ENCODE measurements around the gene CSN1S1. TPM values are rescaled to one million over a fixed set of nuclear protein-coding genes. Genes with fewer than 3 reads are reported as not detected.

CSN1S1 gene
- total RNA-seq, 1 experiment from 2014 or later = not detected

Other genes starting within 250 kb of the CSN1S1 start
- not detected in 2 replicates for gene SULT1B1, start 170.4 kb upstream of the CSN1S1 start, total RNA-seq (2014; rRNA removed; shearing (Covaris generic); ENCODE audit: low replicate concordance)
- not detected in 2 replicates for gene SULT1E1, start 70.9 kb upstream of the CSN1S1 start, total RNA-seq (2014; rRNA removed; shearing (Covaris generic); ENCODE audit: low replicate concordance)
- gene CSN2, start 34.7 kb downstream of the CSN1S1 start, total RNA-seq (2014; rRNA removed; shearing (Covaris generic); ENCODE audit: low replicate concordance) = not detected in 2 replicates
- gene STATH, start 64.9 kb downstream of the CSN1S1 start, total RNA-seq (2014; rRNA removed; shearing (Covaris generic); ENCODE audit: low replicate concordance) = not detected in 2 replicates
- not detected in 2 replicates for gene HTN3, start 97.4 kb downstream of the CSN1S1 start, total RNA-seq (2014; rRNA removed; shearing (Covaris generic); ENCODE audit: low replicate concordance)
- gene HTN1, start 119.4 kb downstream of the CSN1S1 start, total RNA-seq (2014; rRNA removed; shearing (Covaris generic); ENCODE audit: low replicate concordance) = not detected in 2 replicates
- not detected in 2 replicates for gene PRR27, start 223.2 kb downstream of the CSN1S1 start, total RNA-seq (2014; rRNA removed; shearing (Covaris generic); ENCODE audit: low replicate concordance)

All from Karpas-422 (cell line).